Liver (tissue), 9 donors: ENCODE data around the gene POPDC2. TPM values are rescaled to one million over a fixed set of nuclear protein-coding genes. Genes with fewer than 3 reads are reported as not detected.

ENCODE experiments used
- DNase-seq: peaks from one replicate; pipeline ENCODE4 v3.0.0-alpha.2; 2017; ENCODE audit warnings: low spot score
- H3K27ac ChIP-seq, 2 donors: one replicate each; pipeline ENCODE4 v1.7.0; 2013; ENCODE audit warnings: inconsistent platforms in 2 of 2, low read length in 2 of 2, control low read depth in 1 of 2, low read depth in 1 of 2, mild to moderate bottlenecking in 1 of 2
- H3K27me3 ChIP-seq, 4 donors: one replicate each; pipeline versions ENCODE4 v1.6.1 to v1.7.0; 2013; ENCODE audit warnings: low read length in 3 of 4, inconsistent platforms in 1 of 4, mild to moderate bottlenecking in 1 of 4, moderate library complexity in 1 of 4; ENCODE audit not compliant: control insufficient read depth in 4 of 4, insufficient read depth in 4 of 4
- H3K36me3 ChIP-seq, 4 donors: one replicate each; pipeline versions ENCODE4 v1.6.1 to v1.7.0; 2013; ENCODE audit warnings: low read length in 3 of 4, mild to moderate bottlenecking in 3 of 4, low read depth in 1 of 4, moderate library complexity in 1 of 4; ENCODE audit not compliant: control insufficient read depth in 4 of 4, insufficient read depth in 3 of 4
- H3K4me1 ChIP-seq, 4 donors: one replicate each; pipeline versions ENCODE4 v1.6.1 to v1.7.0; 2013; ENCODE audit warnings: low read length in 3 of 4, mild to moderate bottlenecking in 3 of 4, moderate library complexity in 1 of 4; ENCODE audit not compliant: control insufficient read depth in 4 of 4, insufficient read depth in 4 of 4
- H3K4me3 ChIP-seq, 3 donors: one replicate each; pipeline versions ENCODE4 v1.6.1 to v1.7.0; 2013; ENCODE audit warnings: low read length in 3 of 3, control low read depth in 1 of 3, low read depth in 1 of 3, mild to moderate bottlenecking in 1 of 3
- H3K9ac ChIP-seq, 2 donors: one replicate each; pipeline ENCODE4 v1.7.0; 2013; ENCODE audit warnings: low read length in 2 of 2, mild to moderate bottlenecking in 2 of 2, moderate library complexity in 2 of 2, control low read depth in 1 of 2, low read depth in 1 of 2
- H3K9me3 ChIP-seq, 4 donors: one replicate each; pipeline versions ENCODE4 v1.6.1 to v1.7.0; 2013; ENCODE audit warnings: low read length in 3 of 4; ENCODE audit not compliant: control insufficient read depth in 4 of 4
- ATF3 ChIP-seq: IDR thresholded peaks from 2 replicates; pipeline ENCODE4 v1.6.1; 2016; ENCODE audit warnings: antibody characterized with exemption
- CTCF ChIP-seq: fragments of 150-350 bp; IDR thresholded peaks from 2 replicates; pipeline ENCODE4 v1.5.1; 2017; ENCODE audit warnings: improper control_type of control experiment, low read depth, low read length; ENCODE audit not compliant: missing input control
- EGR1 ChIP-seq, 2 donors: IDR thresholded peaks; 2 replicates each; pipeline ENCODE4 v1.6.1; 2016 to 2018; ENCODE audit warnings: antibody characterized with exemption in 2 of 2, low read depth in 2 of 2
- FOXA1 ChIP-seq: IDR thresholded peaks from 2 replicates; pipeline ENCODE4 v1.6.1; 2016; ENCODE audit warnings: antibody characterized with exemption
- FOXA2 ChIP-seq: IDR thresholded peaks from 2 replicates; pipeline ENCODE4 v1.6.1; 2016; ENCODE audit warnings: antibody characterized with exemption
- GABPA ChIP-seq, 2 donors: IDR thresholded peaks in 1 of 2; conservative IDR thresholded peaks in 1 of 2; 2 replicates each; pipeline ENCODE4 v1.6.1; 2016; ENCODE audit warnings: antibody characterized with exemption in 2 of 2, mild to moderate bottlenecking in 1 of 2, moderate library complexity in 1 of 2
- HNF4A ChIP-seq, 2 donors: conservative IDR thresholded peaks; 2 replicates each; pipeline ENCODE4 v1.6.1; 2016; ENCODE audit warnings: antibody characterized with exemption in 2 of 2, mild to moderate bottlenecking in 2 of 2
- HNF4G ChIP-seq: IDR thresholded peaks from 2 replicates; pipeline ENCODE4 v1.6.1; 2016; ENCODE audit warnings: antibody characterized with exemption
- JUND ChIP-seq, 2 donors: IDR thresholded peaks; 2 replicates each; pipeline ENCODE4 v1.6.1; 2016; ENCODE audit warnings: antibody characterized with exemption in 2 of 2
- MAX ChIP-seq: IDR thresholded peaks from 2 replicates; pipeline ENCODE4 v1.6.1; 2016; ENCODE audit warnings: antibody characterized with exemption
- NR2F2 ChIP-seq: IDR thresholded peaks from 2 replicates; pipeline ENCODE4 v1.6.1; 2016; ENCODE audit warnings: antibody characterized with exemption
- RAD21 ChIP-seq, 2 donors: IDR thresholded peaks; 2 replicates each; pipeline ENCODE4 v1.6.1; 2016; ENCODE audit warnings: antibody characterized with exemption in 2 of 2, mild to moderate bottlenecking in 2 of 2
- REST ChIP-seq: IDR thresholded peaks from 2 replicates; pipeline ENCODE4 v1.6.1; 2016; ENCODE audit warnings: antibody characterized with exemption, mild to moderate bottlenecking
- RXRA ChIP-seq, 2 donors: IDR thresholded peaks; 2 replicates each; pipeline ENCODE4 v1.6.1; 2017 to 2018; ENCODE audit warnings: antibody characterized with exemption in 2 of 2, mild to moderate bottlenecking in 1 of 2
- SP1 ChIP-seq: IDR thresholded peaks from 2 replicates; pipeline ENCODE4 v1.6.1; 2018; ENCODE audit warnings: antibody characterized with exemption, mild to moderate bottlenecking
- TAF1 ChIP-seq: conservative IDR thresholded peaks from 2 replicates; pipeline ENCODE4 v1.6.1; 2016; ENCODE audit warnings: antibody characterized with exemption, mild to moderate bottlenecking
- YY1 ChIP-seq: IDR thresholded peaks from 2 replicates; pipeline ENCODE4 v1.6.1; 2016; ENCODE audit warnings: antibody characterized with exemption, mild to moderate bottlenecking
- ZBTB33 ChIP-seq: IDR thresholded peaks from 2 replicates; pipeline ENCODE4 v1.6.1; 2016; ENCODE audit warnings: antibody characterized with exemption
- WGBS: extraction: QIAGEN DNeasy Blood & Tissue Kit; methylation state at CpG from one replicate; pipeline ENCODE4 v1.1.7; 2013; 5-methylcytosine and 5-hydroxymethylcytosine counted together
- polyA plus RNA-seq, 2 donors: library from polyadenylated mRNA; stranded (reverse) in 1 of 2; unstranded in 1 of 2; fragments of 200-250 nt in 1 of 2; fragments of >200 nt in 1 of 2; fragmentation: Nextera tagmentation in 1 of 2; extraction: Ambion mirVana in 1 of 2; gene quantifications; one replicate each; pipeline versions ENCODE4 v1.2.1 to v1.2.3, GENCODE V29; 2013 to 2015
- total RNA-seq, 2 donors: library from RNA; depleted of rRNA; stranded (reverse); fragments of >200 nt; gene quantifications; one replicate each; pipeline ENCODE4 v1.2.3, GENCODE V29; 2014
- donor health status: healthy.
- donor health status: healthy.
- donor health status: healthy.
- donor health status: healthy.
- donor health status: healthy.

POPDC2 gene
- total and polyA plus RNA-seq, 4 donors: 0.16 to 1.1 (median 0.46) TPM

GRCh38 chr3:119642746-119643473, 17.5 kb downstream of the POPDC2 start:
- H3K36me3 ChIP-seq: peaks cover 0 to 3% (median 0%) of the 10 kb centered on the region in 4 donors
- H3K27me3 ChIP-seq: no peaks in the 10 kb centered on the region
- TF ChIP-seq CTCF (no peak), ZBTB33 (no peak), HNF4A (conservative IDR thresholded peaks at IDR 0.05) (no peak)
- H3K9me3 ChIP-seq: no peaks in the 10 kb centered on the region
- H3K9ac ChIP-seq: no peak overlapping the region
- H3K4me1 ChIP-seq: peaks cover 0 to 7% (median 1%) of the 10 kb centered on the region in 4 donors
- DNase-seq: no peak
- H3K27ac ChIP-seq: no peak overlapping the region
- no peak overlapping the region for H3K4me3 ChIP-seq
- 87% methylated on average over 5 of the region's 5 CpGs for WGBS

GRCh38 chr3:119641416-119641815, 19.0 kb downstream of the POPDC2 start:
- Histone ChIP-seq H3K9ac (no peak overlapping the region), H3K36me3 (peaks cover 0 to 3% (median 0%) of the 10 kb centered on the region in 4 donors), H3K4me3 (no peak overlapping the region), H3K9me3 (no peaks in the 10 kb centered on the region), H3K4me1 (peaks cover 0 to 7% (median 1%) of the 10 kb centered on the region in 4 donors), H3K27me3 (no peaks in the 10 kb centered on the region), H3K27ac (no peak overlapping the region)
- no peak for TF ChIP-seq FOXA2
- no peak for TF ChIP-seq EGR1 (IDR thresholded peaks at IDR 0.05; ENCODE audit: low read depth in 2 of 2)
- no peak for TF ChIP-seq ATF3
- TF ChIP-seq ZBTB33: no peak
- no peak for TF ChIP-seq FOXA1
- TF ChIP-seq TAF1: no peak
- TF ChIP-seq JUND (IDR thresholded peaks at IDR 0.05): no peak
- no peak for TF ChIP-seq HNF4G
- TF ChIP-seq RAD21 (IDR thresholded peaks at IDR 0.05): no peak
- no peak for TF ChIP-seq RXRA (IDR thresholded peaks at IDR 0.05)
- TF ChIP-seq MAX: no peak
- TF ChIP-seq YY1: no peak
- no peak for TF ChIP-seq GABPA (IDR thresholded peaks at IDR 0.05 in 1 of 2, conservative IDR thresholded peaks at IDR 0.05 in 1 of 2)
- TF ChIP-seq HNF4A (conservative IDR thresholded peaks at IDR 0.05): no peak
- no peak for TF ChIP-seq CTCF
- TF ChIP-seq REST: no peak
- TF ChIP-seq NR2F2: no peak
- TF ChIP-seq SP1: no peak
- WGBS: 98% methylated on average over 2 of the region's 2 CpGs
- no peak for DNase-seq
